SW480 (cell line): ENCODE results near the gene C12orf60.

Source experiments
- DNase-seq: peaks from one replicate; pipeline ENCODE4 v3.0.0-alpha.2; 2016; ENCODE audit warnings: low spot score

The C12orf60 gene

DNA sequence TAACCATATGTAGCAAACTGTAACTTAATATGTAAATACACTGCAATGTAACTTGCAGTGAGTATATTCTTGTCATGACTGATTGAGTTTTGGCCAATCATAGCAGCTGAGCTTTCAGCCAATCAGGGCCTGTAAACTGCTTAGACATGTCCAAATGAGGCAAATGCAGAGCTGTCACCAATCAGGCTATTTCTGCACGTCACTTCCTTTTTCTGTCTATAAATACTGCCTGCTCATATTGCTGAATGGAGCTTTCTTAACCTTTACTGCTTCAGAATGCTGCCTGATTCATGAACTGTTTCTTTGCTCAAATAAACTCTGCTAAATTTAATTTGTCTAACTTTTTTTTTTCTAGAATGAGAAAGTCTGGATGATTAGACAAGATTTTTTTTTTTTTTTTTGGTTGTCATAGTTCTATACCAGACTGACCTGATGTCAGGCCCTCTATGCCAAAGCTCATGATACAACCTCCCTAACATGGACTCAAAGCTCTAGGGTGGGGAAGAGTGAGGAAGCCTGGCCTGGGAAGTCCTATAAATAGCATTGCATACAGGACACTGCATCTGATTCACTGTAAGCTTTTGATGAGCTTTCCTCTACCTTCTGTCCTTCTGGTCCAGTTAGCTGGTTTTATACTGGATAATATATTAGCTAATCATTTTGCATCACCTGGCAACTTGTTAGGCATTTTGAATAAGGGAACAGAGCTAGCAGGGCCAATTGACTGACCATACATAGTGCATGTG is 70.1 kb downstream of the C12orf60 start:
- no peak for DNase-seq
